Lower leg skin (tissue), 3 donors: Measurements from ENCODE around the gene PHLPP1.

Experiments
- POLR2A ChIP-seq, 2 donors: fragments of 450-650 bp; IDR thresholded peaks; one replicate each; pipeline ENCODE4 v1.6.1; 2016 to 2017; ENCODE audit warnings: antibody characterized with exemption in 2 of 2, mild to moderate bottlenecking in 1 of 2, moderate library complexity in 1 of 2
- TF ChIP-seq, protein P1 (sequence below), 3 donors: fragments of 450-650 bp; IDR thresholded peaks; one replicate each; pipeline ENCODE4 v1.5.1; 2016; ENCODE audit warnings: antibody characterized with exemption in 3 of 3, mild to moderate bottlenecking in 3 of 3, moderate library complexity in 2 of 3

DNA sequence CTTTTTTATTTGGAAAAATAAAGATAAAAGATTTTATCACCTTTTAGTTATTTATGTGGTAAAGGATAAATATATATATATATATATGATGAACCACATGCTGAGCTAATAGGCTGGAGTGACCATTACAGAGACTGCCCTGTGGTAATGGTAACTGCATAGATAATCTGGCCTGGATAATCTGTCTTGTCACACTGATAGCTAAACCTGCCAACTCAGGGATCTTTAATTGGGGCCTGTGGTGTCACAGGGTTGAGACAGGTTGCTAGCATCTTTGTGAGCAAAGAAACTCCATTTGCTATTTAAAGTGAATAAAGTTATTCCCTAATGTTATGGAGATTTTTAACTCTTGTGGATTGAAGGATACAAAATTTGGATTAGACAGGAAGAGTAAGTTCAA is 203.0 kb downstream of the PHLPP1 start:
- TF ChIP-seq POLR2A (IDR thresholded peaks at IDR 0.05): no peak
- TF ChIP-seq, protein P1, sequence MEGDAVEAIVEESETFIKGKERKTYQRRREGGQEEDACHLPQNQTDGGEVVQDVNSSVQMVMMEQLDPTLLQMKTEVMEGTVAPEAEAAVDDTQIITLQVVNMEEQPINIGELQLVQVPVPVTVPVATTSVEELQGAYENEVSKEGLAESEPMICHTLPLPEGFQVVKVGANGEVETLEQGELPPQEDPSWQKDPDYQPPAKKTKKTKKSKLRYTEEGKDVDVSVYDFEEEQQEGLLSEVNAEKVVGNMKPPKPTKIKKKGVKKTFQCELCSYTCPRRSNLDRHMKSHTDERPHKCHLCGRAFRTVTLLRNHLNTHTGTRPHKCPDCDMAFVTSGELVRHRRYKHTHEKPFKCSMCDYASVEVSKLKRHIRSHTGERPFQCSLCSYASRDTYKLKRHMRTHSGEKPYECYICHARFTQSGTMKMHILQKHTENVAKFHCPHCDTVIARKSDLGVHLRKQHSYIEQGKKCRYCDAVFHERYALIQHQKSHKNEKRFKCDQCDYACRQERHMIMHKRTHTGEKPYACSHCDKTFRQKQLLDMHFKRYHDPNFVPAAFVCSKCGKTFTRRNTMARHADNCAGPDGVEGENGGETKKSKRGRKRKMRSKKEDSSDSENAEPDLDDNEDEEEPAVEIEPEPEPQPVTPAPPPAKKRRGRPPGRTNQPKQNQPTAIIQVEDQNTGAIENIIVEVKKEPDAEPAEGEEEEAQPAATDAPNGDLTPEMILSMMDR (IDR thresholded peaks at IDR 0.05): no peak
